GM19035 (cell line): ENCODE results near the gene TMEM45B.
"Not testable (repeated sequence)": the region's sequence is repeated elsewhere in the genome, so short reads cannot be mapped to it uniquely, and the experiment has no call there.

Source experiments
- ATAC-seq: cut with Tn5 transposase; IDR thresholded peaks from one replicate; pipeline ENCODE4 v1.9.1; 2021; ENCODE audit not compliant: unreplicated experiment

The TMEM45B gene

DNA sequence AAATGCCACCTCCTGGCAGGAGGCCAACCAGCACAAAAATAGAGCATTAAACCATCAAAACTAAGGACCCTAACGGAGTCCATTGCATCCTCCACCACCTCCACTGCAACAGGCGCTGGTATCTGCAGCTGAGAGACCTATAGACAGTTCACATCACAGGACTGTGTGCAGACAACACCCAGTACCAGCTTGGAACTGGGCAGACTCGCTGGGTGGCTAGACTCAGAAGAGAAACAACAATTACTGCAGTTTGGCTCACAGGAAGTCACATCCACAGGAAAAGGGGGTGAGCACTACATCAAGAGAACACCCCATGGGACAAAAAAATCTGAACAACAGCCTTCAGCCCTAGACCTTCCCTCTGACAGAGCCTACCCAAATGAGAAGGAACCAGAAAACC is 11.6 kb upstream of the TMEM45B start:
- no peak for ATAC-seq

DNA sequence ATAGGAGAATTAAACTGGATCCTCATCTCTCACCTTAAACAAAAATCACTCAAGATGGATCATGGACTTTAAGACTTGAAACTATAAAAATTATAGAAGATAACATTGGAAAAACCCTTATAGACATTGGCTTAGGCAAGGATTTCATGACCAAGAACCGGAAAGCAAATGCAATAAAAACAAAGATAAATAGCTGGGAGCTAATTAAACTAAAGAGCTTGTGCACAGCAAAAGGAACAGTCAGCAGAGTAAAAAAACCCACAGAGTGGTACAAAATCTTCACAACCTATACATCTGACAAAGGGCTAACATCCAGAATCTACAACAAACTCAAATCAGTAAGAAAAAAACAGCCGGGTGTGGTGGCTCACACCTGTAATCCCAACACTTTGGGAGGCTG is 7.4 kb upstream of the TMEM45B start:
- ATAC-seq, result not testable (repeated sequence)

DNA sequence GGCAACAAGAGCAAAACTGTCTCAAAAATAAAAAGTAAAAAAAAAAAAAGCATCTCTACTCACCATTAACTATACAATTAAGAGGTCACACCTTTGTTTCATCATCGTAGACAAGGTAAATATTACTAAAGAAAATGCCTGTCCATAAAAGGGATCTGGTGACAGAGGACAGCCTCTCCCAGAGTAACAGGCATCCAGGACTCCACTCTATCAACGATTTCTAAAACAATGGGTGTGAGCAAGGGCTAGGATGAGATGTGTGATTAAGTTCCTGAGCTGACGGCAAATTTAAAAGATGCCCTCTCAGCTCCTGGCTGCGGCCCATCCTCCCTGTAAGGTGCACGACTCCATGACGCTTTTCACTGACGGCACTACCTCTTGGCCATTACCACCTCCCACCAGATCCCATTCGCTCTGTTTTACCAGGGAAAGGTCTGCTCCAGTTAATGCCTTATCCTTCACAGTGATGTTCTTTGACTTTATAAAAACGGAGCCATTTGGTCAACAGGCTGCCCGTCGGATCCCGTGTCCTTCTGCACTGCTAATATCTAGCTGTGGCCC is 2.3 kb upstream of the TMEM45B start:
- no peak for ATAC-seq

DNA sequence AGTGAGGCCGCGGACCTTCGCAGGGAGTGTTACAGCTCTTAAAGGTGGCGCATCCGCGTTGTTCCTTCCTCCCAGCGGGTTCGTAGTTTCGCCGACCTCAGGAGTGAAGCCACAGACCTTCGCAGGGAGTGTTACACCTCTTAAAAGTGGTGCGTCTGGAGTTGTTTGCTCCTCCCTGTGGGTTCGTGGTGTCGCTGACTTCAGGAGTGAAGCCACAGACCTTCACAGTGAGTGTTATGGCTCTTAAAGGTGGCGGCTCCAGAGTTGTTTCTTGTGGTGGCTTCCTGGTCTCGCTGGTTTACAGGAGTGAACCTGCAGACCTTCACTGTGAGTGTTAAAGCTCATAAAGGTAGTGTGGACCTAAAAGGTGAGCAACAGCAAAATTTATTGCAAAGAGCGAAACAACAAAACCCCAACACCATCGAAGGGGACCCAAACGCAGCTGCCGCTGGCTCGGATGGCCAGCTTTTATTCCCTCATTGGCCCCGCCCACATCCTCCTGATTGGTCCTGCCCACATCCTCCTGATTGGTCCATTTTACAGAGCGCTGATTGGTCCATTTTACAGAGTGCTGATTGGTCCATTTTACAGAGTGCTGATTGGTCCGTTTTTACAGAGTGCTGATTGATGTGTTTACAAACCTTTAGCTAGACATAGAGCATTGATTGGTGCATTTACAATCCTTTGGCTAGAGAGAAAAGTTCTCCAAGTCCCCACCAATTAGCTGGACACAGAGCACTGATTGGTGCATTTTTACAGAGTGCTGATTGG is 1.2 kb upstream of the TMEM45B start:
- no peak for ATAC-seq

DNA sequence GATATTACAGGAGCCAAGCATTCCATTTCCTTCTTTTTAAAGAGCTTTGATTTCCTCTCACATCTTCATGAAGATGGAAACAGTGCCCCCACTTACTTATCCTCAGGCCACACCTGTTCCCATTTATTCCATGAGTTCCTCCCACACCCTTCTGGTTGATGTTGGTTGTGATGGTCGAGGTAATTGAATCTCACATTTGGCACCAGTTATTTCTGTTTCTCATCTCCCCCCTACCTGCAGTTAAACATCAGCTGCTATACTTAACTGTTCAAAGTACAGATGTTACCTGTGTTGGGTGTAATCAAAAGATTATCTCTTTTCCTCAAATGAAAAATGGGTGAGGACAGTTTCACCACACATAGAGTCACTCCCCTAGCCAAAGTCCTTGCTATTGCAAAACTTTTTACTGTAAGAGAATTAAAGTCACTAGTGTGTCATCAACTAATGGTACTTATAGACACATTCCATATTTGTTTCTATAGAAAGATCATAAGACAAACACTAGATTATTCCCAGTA is 1.9 kb downstream of the TMEM45B start:
- ATAC-seq, result no peak

DNA sequence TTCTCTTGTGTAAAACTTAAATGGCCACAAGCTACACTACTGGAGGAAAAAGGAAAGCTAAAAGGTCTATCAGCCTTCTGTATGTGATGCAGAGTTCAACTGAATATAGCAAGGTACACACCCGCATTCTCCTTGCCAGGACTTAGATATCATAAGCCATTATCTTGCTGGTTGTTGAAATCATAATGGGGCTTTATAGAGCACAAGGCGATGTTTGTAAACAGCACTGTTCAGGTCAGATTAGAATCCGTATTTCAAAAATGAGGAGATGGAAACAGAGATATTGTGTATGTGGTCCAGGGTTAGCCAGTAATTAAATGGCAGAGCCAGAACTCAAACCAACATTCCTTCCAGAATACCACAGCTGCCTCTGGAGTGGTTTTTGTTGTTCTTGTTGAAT is 2.6 kb downstream of the TMEM45B start:
- not testable (repeated sequence) for ATAC-seq

DNA sequence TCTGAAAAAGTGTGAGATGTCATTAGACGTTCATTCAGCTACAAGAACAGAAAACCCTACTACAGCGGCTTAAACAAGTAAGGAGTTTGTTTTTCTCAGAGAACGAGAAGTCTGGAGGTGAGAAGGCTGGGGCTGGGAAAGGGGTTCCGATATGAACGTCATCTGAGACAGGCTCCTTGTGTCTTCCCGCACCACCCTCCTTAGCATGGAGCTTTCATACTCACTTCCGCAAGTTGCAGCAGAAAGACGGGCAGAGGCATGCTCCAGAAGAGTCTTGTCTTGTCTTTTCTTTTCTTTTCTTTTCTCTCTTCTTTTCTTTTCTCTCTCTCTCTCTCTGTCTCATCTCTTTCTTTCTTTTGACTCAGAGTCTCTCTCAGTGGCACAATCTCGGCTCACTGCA is 3.6 kb downstream of the TMEM45B start:
- ATAC-seq, result no peak

DNA sequence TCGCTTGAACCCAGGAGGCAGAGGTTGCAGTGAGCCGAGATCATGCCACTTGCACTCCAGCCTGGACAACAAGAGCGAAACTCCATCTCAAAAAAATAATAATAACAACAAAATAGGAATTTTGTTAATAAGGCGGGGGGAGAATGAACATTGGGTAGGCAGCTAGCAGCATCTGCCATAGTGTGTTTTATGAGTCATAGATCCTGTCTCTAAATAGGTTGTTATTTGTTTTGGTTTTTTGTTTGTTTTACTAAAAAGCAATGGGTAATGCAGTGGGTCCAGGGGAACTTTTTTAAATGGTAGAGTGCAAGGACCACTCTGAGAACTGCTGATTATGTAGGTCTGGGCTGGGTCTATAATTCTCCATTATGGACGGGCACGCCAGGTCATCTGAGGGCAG is 4.6 kb downstream of the TMEM45B start:
- not testable (repeated sequence) for ATAC-seq

DNA sequence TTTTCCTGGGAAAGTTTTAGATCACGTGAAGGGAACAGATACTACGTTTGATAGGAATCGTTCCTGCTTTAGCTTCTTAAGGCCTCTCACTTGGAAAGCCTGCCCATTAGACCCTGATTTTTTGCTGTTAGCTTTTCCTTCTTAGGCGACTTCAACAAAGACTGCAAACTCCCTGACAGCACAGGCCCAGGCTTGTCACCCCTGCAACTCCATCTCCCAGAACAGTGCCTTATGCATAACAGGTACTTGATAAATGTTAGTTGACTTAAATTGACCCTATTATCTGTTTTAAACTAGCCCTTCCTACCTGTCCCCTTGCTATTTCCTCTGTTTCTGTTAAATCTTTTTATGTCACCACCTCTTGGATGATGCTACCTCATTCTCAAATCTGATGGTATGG is 7.6 kb downstream of the TMEM45B start:
- ATAC-seq, result not testable (repeated sequence)

DNA sequence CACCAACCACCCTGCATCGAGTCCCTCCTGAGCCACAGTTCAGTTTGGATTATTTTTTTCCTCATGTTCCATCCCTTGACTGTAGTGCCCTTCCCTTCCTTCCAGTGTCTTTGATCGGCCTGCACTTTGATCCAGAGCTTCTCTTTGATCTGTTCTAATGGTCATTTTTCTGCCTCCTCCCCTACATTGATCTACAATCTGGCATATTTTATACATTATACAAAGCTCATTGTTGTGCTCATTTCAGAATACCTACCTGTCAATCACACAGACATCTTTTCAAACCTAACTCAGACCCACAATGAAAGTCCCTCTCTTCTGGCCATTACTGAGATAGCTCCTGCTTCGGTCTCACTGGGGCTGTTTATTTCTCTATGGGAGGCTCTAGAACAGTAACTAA is 8.2 kb downstream of the TMEM45B start:
- ATAC-seq, result not testable (repeated sequence)

DNA sequence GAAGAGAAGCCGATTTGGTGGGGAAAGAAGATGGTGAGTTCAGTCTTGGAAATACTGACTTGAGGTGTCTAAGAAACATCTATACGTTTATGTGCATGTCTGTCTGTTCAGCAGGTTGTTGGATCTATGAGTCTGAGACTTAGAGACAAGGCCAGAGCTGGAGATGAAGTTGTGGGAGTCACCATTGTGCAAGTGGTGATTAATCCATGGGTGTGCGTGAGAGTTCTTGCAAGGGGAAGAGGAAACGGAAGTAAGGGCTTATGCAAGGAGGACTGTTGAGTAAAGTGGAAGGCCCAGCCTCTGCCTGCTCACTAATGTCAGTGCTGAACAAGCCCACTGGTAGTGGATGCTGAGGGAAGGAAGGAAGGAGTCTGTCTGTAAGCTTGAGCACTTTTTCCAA is 9.7 kb downstream of the TMEM45B start:
- no peak for ATAC-seq

DNA sequence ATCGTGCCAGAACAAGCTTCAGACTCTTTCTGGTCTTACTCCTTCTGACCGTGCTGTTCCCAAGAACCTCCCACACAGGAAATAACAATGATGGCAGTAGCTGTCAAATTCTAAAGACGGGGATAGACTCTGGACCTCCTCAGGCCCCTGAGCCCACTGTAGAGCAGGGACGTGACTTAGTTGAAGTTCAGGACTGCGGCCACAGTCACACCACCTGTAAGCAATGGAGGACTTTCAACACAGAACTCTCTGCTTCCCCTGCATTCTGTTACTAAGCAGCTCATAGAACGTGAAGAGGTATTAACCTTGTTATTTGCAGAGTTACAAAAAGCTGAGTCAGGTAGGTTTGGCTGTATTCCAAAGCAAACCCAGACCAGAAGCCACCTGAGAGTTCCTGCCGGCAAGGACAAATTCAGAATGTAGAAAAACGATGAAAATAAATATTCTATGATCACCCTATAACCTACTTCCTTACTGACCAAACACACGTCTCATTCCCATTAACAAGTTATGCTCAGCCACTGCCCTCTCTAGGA is 12.7 kb downstream of the TMEM45B start:
- ATAC-seq, result no peak

DNA sequence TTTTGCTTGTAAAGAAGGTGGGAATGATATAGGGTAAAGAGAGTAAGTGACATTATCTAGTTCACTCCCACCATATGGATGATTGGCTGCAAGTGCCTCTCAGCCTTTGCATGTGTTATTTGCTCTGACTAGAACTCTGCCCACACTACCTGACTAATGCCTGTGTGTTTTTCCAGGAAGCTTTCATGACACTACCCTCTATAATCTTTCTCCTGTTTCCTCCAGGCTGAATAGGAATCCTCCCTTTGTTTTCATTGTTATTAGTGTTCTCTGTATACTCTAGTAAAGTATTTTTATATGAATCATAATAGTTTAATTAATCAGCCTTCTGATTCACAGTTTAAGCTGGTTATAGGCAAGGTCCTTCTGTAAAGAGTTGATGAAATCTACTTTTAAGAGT is 13.8 kb downstream of the TMEM45B start:
- ATAC-seq, result not testable (repeated sequence)

DNA sequence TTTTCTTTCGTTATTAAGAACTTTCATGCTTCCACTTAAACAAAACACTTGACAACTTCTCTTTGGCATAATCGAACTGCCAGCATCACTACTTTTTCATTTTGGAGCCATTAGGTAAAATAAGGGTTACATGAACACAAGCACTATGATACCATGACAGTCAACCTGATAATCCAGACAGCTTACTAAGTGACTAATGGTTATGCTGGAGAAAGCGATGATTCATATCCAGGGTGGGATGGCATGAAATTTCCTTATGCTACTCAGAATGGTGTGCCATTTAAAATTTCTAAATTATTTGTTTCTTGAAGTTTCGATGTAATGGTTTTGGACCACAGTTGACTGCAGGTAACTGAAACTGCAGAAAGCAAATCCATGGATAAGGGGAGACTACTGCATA is 15.6 kb downstream of the TMEM45B start:
- ATAC-seq, result not testable (repeated sequence)

DNA sequence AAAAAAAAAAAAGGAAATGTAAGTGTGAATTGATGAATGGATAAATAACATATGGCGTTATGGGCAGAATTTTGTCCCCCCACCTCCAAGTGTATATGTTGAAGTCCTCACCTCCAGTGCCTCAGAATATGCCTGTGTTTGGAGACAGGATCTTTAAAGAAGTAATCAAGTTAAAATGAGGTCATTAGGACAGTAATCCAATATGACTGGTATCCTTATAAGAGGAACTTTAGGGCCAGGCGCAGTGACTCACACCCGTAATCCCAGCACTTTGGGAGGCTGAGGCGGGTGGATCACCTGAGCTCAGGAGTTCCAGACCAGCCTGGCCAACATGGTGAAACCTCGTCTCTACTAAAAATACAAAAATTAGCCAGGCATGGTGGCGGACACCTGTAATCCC is 17.6 kb downstream of the TMEM45B start:
- ATAC-seq, result not testable (repeated sequence)

DNA sequence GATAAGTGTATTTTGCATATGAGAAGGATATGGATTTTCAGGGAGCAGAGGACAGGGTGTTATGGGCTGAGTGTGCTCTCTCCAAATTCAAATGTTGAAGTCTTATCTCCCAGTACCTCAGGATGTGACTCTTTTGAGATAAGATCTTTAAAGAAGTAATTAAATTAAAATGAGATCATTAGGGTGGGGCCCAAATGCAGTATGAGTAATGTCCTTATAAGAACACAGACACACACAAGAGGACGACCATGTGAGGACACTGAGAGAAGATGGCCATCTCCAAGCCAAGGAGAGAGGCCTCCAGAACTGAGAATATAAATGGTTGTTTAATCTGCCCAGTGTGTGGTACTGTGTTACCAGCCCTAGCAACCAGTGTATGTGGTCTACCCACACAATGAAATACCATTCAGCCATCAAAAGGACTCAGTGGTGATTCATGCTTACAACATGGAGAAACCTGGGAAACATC is 20.8 kb downstream of the TMEM45B start:
- not testable (repeated sequence) for ATAC-seq

DNA sequence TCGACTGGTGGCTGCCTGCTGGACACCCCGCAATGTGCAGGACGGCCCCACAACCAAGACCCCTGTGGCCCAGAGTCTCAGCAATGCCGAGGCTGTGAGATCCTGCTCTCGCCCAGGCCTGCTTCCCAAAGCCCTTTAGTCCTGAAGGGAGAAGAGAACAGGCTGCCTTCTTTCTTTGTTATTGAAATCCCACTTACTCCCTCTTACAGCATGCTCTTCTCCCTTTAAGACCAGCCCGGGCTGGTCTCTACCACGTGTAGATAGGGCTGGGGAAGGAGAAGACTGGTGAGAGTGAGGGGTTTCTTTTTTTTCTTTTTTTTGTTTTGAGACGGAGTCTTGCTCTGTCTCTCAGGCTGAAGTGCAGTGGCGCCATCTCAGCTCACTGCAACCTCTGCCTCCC is 21.3 kb downstream of the TMEM45B start:
- ATAC-seq, result no peak

DNA sequence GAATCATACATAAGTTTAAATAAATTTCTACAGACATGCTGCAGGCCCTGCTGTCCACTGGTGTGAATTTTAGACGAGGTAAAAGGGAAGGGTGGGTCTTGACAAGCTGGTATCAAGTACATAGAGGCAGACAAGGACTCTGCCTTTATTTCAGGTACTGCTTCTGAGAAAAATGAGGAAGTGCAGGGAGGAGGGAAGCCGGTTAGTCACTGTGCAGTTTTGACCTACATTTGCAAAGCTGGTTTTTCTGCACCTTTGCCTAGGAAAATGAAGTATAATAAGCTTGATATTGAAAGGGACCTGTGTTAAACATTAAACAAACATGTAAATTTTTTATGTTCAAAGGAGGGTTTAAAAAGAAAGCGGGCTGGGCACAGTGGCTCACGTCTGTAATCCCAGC is 24.6 kb downstream of the TMEM45B start:
- no peak for ATAC-seq

DNA sequence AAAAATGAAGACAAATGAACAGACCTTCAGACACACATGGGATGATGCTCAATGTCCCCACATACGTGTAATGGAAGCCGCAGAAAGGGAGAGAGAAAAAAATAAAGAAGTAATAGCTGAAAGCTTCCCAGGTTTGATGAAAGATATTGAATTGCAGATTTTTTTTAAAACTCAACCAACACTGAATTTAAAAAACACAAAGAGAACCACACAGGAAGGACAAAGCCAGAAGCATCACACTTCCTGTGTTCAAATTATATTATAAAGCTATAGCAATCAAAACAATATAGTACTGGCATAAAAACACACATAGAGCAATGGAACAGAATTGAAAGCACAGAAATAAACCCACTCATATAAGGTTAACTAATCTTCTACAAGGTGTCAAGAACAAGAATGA is 26.5 kb downstream of the TMEM45B start:
- ATAC-seq, result no peak

DNA sequence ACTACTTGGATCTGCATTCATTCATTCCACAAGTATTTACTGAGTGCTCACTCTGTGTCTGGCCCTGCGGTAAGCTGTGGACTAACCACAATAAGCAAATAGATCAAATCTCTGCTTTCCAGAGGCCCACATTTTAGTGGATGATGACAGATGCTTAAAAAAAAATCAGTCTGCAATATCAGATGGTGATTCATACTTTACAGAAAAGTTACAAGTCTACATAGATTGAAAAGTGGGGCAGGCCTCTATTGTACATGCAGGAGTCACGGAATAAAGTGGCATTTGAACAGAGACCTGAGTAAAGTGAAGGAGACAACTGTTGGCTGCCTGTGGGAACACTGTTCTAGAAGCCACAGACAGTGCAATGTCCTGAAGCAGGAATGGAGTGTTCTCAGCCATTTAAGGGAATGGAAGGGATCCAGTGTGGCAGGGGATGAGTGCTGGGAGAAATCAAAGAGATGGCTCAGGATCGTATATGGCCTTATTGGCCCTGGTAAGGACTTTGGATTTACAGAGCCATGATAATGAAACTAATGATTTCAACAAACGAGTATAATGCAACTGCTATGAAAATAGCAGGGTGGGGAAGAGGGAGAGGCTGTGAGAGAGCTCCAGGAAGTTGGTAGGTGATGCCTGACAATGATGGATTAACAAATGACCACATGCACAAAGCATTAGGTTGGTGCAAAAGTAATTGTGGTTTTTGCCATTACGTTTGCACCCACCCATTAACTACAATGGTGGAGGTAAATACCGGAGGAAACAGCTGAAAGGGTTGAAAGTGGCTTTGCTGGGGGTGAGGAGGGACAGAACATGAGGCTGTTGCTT is 31.1 kb downstream of the TMEM45B start:
- no peak for ATAC-seq

DNA sequence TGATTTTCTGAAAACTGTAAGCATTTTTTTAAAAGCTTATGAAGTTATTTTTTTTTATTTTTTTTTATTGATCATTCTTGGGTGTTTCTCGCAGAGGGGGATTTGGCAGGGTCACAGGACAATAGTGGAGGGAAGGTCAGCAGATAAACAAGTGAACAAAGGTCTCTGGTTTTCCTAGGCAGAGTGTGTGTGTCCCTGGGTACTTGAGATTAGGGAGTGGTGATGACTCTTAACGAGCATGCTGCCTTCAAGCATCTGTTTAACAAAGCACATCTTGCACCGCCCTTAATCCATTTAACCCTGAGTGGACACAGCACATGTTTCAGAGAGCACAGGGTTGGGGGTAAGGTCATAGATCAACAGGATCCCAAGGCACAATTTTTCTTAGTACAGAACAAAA is 31.7 kb downstream of the TMEM45B start:
- ATAC-seq, result not testable (repeated sequence)
